22Rv1 (cell line): ENCODE measurements around the gene HEXD.

Experiments
- CTCF ChIP-seq: fragments of 450-650 bp; IDR thresholded peaks from 2 replicates; pipeline ENCODE4 v1.5.1; 2017; ENCODE audit warnings: mild to moderate bottlenecking
- ZFX ChIP-seq: fragments of 450-650 bp; IDR thresholded peaks from 2 replicates; pipeline ENCODE4 v1.6.1; 2017; ENCODE audit warnings: antibody characterized with exemption, borderline replicate concordance

- TF ChIP-seq CTCF = no peak
- TF ChIP-seq ZFX = no peak
Measured at GRCh38 chr17:82435103-82435502, 17.0 kb downstream of the HEXD start.
